Neuronal stem cell (in vitro differentiated cells): ENCODE measurements around the gene NLN.

ENCODE experiments used
- DNase-seq: peaks from one replicate; pipeline ENCODE4 v3.0.0-alpha.2; 2013; ENCODE audit warnings: low spot score
- H2AFZ ChIP-seq: one replicate; pipeline ENCODE4 v1.6.1; 2013; ENCODE audit warnings: mild to moderate bottlenecking, low read length, inconsistent platforms
- H2AK5ac ChIP-seq: 2 replicates; pipeline ENCODE4 v1.6.1; 2013; ENCODE audit warnings: low read depth, mild to moderate bottlenecking, inconsistent platforms, low read length, moderate library complexity, mixed read lengths
- H2BK120ac ChIP-seq: 2 replicates; pipeline ENCODE4 v1.6.1; 2013; ENCODE audit warnings: low read depth, mild to moderate bottlenecking, inconsistent platforms, low read length, moderate library complexity, mixed read lengths
- H2BK12ac ChIP-seq: one replicate; pipeline ENCODE4 v1.6.1; 2013; ENCODE audit warnings: low read length, inconsistent platforms
- H2BK15ac ChIP-seq: 2 replicates; pipeline ENCODE4 v1.6.1; 2013; ENCODE audit warnings: mild to moderate bottlenecking, low read length, inconsistent platforms, mixed read lengths
- H2BK5ac ChIP-seq: one replicate; pipeline ENCODE4 v1.6.1; 2013; ENCODE audit warnings: inconsistent platforms, mild to moderate bottlenecking, low read length, moderate library complexity
- H3K14ac ChIP-seq: one replicate; pipeline ENCODE4 v1.6.1; 2013; ENCODE audit warnings: low read length, inconsistent platforms
- H3K18ac ChIP-seq: 2 replicates; pipeline ENCODE4 v1.6.1; 2013; ENCODE audit warnings: low read length, inconsistent platforms
- H3K23ac ChIP-seq: 2 replicates; pipeline ENCODE4 v1.6.1; 2013; ENCODE audit warnings: low read depth, mild to moderate bottlenecking, mixed read lengths, low read length, inconsistent platforms; ENCODE audit not compliant: poor library complexity
- H3K27ac ChIP-seq: replicated peaks from 3 replicates; pipeline ENCODE4 v1.5.1; 2013; ENCODE audit warnings: low read length, inconsistent platforms
- H3K27me3 ChIP-seq, 3 experiments: 2 replicates each; pipeline ENCODE4 v1.6.1; 2013; ENCODE audit warnings: low read length in 3 of 3, mild to moderate bottlenecking in 2 of 3, inconsistent platforms in 1 of 3, low read depth in 1 of 3, mixed read lengths in 1 of 3, moderate library complexity in 1 of 3; ENCODE audit not compliant: control insufficient read depth in 3 of 3, insufficient read depth in 3 of 3
- H3K36me3 ChIP-seq, 2 donors: replicated peaks in 1 of 2; 2 replicates each; pipeline ENCODE4 v1.6.1; 2013; ENCODE audit warnings: low read length in 2 of 2; ENCODE audit not compliant: control insufficient read depth in 2 of 2, insufficient read depth in 2 of 2
- H3K4ac ChIP-seq: 2 replicates; pipeline ENCODE4 v1.6.1; 2013; ENCODE audit warnings: inconsistent platforms, mild to moderate bottlenecking, low read length, moderate library complexity
- H3K4me1 ChIP-seq, 2 donors: 1 replicate in 1 of 2; 2 replicates in 1 of 2; pipeline ENCODE4 v1.6.1; 2013; ENCODE audit warnings: low read length in 2 of 2, low read depth in 1 of 2; ENCODE audit not compliant: control insufficient read depth in 2 of 2, insufficient read depth in 1 of 2
- H3K4me2 ChIP-seq: one replicate; pipeline ENCODE4 v1.6.1; 2013; ENCODE audit warnings: mild to moderate bottlenecking, low read length, inconsistent platforms; ENCODE audit not compliant: insufficient read depth, poor library complexity, severe bottlenecking
- H3K4me3 ChIP-seq, 2 donors: 2 replicates each; pipeline ENCODE4 v1.5.1; 2013; ENCODE audit warnings: low read length in 2 of 2, mild to moderate bottlenecking in 2 of 2, inconsistent platforms in 1 of 2, moderate library complexity in 1 of 2
- H3K79me1 ChIP-seq: one replicate; pipeline ENCODE4 v1.6.1; 2013; ENCODE audit warnings: low read depth, mild to moderate bottlenecking, inconsistent platforms, low read length, moderate library complexity
- H3K9ac ChIP-seq: one replicate; pipeline ENCODE4 v1.6.1; 2013; ENCODE audit warnings: mild to moderate bottlenecking, low read depth, low read length, inconsistent platforms; ENCODE audit not compliant: poor library complexity
- H3K9me3 ChIP-seq, 2 donors: replicated peaks in 1 of 2; 2 replicates each; pipeline versions ENCODE3 to v1.6.1; 2013; ENCODE audit warnings: low read length in 2 of 2, mild to moderate bottlenecking in 2 of 2, inconsistent platforms in 1 of 2, low read depth in 1 of 2, mixed read lengths in 1 of 2, moderate library complexity in 1 of 2; ENCODE audit not compliant: control insufficient read depth in 2 of 2, insufficient read depth in 1 of 2
- H4K8ac ChIP-seq: one replicate; pipeline ENCODE4 v1.6.1; 2013; ENCODE audit warnings: low read depth, mild to moderate bottlenecking, inconsistent platforms, low read length, moderate library complexity
- H4K91ac ChIP-seq: one replicate; pipeline ENCODE4 v1.6.1; 2013; ENCODE audit warnings: low read length, low read depth, mild to moderate bottlenecking, inconsistent platforms; ENCODE audit not compliant: poor library complexity
- WGBS, 2 donors: extraction: QIAGEN DNeasy Blood & Tissue Kit; methylation state at CpG; one replicate each; pipeline ENCODE4 v1.1.7; 2013; ENCODE audit warnings: missing lambda C conversion rate in 2 of 2, mixed read lengths in 1 of 2; ENCODE audit not compliant: insufficient read length in 2 of 2, insufficient replicate concordance in 1 of 2; ENCODE audit errors: extremely low coverage in 2 of 2; 5-methylcytosine and 5-hydroxymethylcytosine counted together

Gene NLN

DNA sequence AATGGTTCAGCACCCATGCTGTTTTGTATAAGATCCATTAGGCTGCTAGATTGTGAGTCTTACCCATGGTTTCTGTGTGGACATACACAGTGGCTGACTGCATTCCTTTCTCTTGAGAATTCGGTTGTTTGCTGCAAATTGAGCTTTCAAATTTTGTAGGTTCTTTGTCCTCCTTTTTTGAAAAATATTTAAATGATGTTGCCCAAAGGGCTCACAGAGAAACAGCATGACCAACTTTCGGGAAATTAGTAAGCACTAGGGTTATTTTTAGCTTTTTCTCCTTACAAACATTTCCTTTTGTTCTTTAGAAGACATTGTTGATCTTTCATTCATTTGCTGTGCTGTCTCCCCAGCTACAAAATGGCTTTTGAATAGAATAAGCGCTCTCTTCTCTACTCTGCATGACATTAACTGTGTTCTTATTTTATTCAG, 79.4 kb downstream of the NLN start:
- Histone ChIP-seq H2BK12ac (no peak overlapping the region), H3K4me3 (no peak overlapping the region), H3K9ac (no peak overlapping the region), H3K27me3 (no peaks in the 10 kb centered on the region), H3K9me3 (peaks cover 18 to 28% of the 10 kb centered on the region in 2 donors), H2BK15ac (no peak overlapping the region), H2BK5ac (no peak overlapping the region), H3K18ac (no peak overlapping the region), H3K79me1 (peaks cover 4% of the 10 kb centered on the region), H4K91ac (no peak overlapping the region), H3K27ac (peak overlapping the region; percentile 75), H3K36me3 (peaks cover 12 to 42% of the 10 kb centered on the region in 2 donors), H2AK5ac (no peak overlapping the region), H3K23ac (no peak overlapping the region), H4K8ac (no peak overlapping the region), H3K14ac (no peak overlapping the region), H3K4me1 (peaks cover 6 to 9% of the 10 kb centered on the region in 2 donors), H3K4ac (no peak overlapping the region), H2AFZ (peak overlapping the region; percentile 38), H3K4me2 (no peak overlapping the region), H2BK120ac (no peak overlapping the region)
- no CpG with 5 or more reads among the region's 3 CpGs for WGBS, 2 donors
- DNase-seq: peak; percentile 11

DNA sequence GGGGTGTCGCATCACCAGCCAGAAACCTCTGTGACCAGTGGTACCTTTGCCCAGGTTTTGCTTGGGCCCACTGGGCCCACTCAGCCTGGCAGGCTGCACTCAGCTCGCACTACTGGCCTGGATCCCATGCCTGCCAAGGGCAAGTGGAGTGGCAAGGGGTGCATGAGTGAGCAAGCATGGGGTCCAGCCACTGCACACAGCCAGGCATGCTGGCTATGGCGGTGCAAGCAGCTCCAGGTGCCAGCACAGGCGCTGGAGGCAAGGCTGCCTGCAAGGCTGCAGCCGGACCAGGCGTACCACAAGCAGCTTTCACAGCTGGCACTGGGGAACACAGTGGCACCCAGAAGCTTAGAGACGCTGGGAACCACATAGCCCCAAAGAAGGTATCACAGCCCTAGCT, 80.1 kb downstream of the NLN start:
- H3K9me3 ChIP-seq: peaks cover 18 to 28% of the 10 kb centered on the region in 2 donors
- no peak for DNase-seq
- H2BK120ac ChIP-seq: peak overlapping the region; percentile 94
- H3K27me3 ChIP-seq: no peaks in the 10 kb centered on the region
- peaks cover 6 to 9% of the 10 kb centered on the region in 2 donors for H3K4me1 ChIP-seq
- peak overlapping the region; percentile 63 for H3K14ac ChIP-seq
- peak overlapping the region; percentile 67 for H3K23ac ChIP-seq
- WGBS, 2 donors: no CpG with 5 or more reads among the region's 7 CpGs
- peak overlapping the region; percentile 85 for H3K4ac ChIP-seq
- no peak overlapping the region for H3K9ac ChIP-seq
- peak overlapping the region; percentile 96 for H2AK5ac ChIP-seq
- H3K18ac ChIP-seq: peak overlapping the region; percentile 92
- peak overlapping the region; percentile 75 for H4K91ac ChIP-seq
- peak overlapping the region; percentile 86 for H2BK15ac ChIP-seq
- no peak overlapping the region for H3K4me2 ChIP-seq
- H3K79me1 ChIP-seq: peaks cover 4% of the 10 kb centered on the region
- H2BK5ac ChIP-seq: peak overlapping the region; percentile 39
- H2AFZ ChIP-seq: no peak overlapping the region
- H3K36me3 ChIP-seq: peaks cover 12 to 41% of the 10 kb centered on the region in 2 donors
- H3K27ac ChIP-seq: peak overlapping the region; percentile 50
- H4K8ac ChIP-seq: peak overlapping the region; percentile 87
- peak overlapping the region in 1 of 2 donors; percentile 2 for H3K4me3 ChIP-seq
- H2BK12ac ChIP-seq: peak overlapping the region; percentile 99

DNA sequence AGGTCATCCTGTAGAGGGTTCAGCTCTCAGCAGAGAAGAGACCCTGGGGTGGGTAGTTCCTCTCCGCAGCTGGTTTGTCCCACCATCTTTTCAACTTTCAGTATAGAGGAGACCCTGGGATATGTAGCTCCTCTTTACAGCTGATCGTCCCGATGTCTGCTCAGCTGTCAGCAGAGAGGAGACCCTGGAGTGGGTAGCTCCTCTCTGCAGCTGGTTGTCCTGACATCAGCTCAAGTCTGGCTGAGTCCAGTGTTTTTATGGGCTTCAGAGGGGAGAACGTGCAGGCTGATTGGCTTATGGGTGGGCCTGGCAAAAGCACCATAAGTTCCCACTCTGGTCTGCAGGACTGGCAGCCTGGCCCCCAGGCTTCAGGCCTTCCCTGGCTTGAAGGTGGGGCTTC, 80.8 kb downstream of the NLN start:
- peaks cover 12 to 38% of the 10 kb centered on the region in 2 donors for H3K36me3 ChIP-seq
- no peak overlapping the region for H2BK5ac ChIP-seq
- H4K8ac ChIP-seq: no peak overlapping the region
- no peak overlapping the region for H2BK120ac ChIP-seq
- H2BK12ac ChIP-seq: no peak overlapping the region
- no peak overlapping the region for H3K23ac ChIP-seq
- no peak overlapping the region for H3K4me3 ChIP-seq
- H3K27ac ChIP-seq: no peak overlapping the region
- no peak overlapping the region for H3K4ac ChIP-seq
- no peak overlapping the region for H3K9ac ChIP-seq
- no peak overlapping the region for H3K14ac ChIP-seq
- no peak overlapping the region for H2AK5ac ChIP-seq
- H3K9me3 ChIP-seq: peaks cover 18 to 28% of the 10 kb centered on the region in 2 donors
- no peak for DNase-seq
- no peak overlapping the region for H2BK15ac ChIP-seq
- H3K27me3 ChIP-seq: no peaks in the 10 kb centered on the region
- no CpG with 5 or more reads among the region's 4 CpGs for WGBS, 2 donors
- H3K4me2 ChIP-seq: no peak overlapping the region
- H2AFZ ChIP-seq: no peak overlapping the region
- no peak overlapping the region for H4K91ac ChIP-seq
- H3K18ac ChIP-seq: no peak overlapping the region
- H3K4me1 ChIP-seq: peaks cover 6 to 9% of the 10 kb centered on the region in 2 donors
- peaks cover 4% of the 10 kb centered on the region for H3K79me1 ChIP-seq

DNA sequence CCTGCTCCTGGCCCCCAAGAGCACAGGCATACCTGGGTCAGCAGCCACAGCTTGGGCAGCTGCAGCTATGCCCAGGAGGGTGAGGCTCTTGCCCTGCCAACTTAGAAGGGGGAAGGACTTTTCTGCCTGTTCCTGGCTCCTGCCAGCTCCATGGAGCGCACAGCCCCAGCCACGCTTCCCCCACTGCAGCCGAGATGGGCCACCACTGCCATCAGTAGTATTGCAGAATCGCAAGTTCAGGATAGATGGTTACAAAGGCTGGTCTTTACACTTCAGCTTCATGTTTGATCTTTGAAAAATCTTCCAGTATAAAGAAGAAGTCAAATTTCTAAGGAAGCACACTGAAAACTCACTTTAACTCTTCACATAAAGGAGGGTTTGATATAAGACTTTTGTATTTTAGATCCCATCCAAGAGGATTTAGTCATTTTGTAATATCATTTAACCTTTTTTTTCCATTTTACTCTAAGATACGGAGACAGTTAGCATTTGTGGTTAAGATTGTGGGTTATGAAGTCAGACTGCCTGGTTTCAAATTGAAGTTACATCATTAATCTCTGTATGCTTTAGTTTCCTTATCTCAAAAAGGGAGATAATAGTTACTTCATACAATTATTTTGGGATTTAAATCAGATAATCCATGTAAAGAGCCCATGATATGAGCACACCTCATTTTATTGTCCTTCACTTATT, 81.8 kb downstream of the NLN start:
- Histone ChIP-seq H2AFZ (no peak overlapping the region), H3K14ac (no peak overlapping the region), H3K9ac (no peak overlapping the region), H2BK120ac (no peak overlapping the region), H2AK5ac (peak overlapping the region; percentile 59), H3K79me1 (peaks cover 4% of the 10 kb centered on the region), H3K4me2 (no peak overlapping the region), H3K4me1 (peaks cover 8 to 9% of the 10 kb centered on the region in 2 donors), H4K91ac (no peak overlapping the region), H3K27ac (no peak overlapping the region), H2BK12ac (peak overlapping the region; percentile 43), H3K4ac (no peak overlapping the region), H3K23ac (peak overlapping the region; percentile 39), H3K9me3 (peaks cover 18 to 28% of the 10 kb centered on the region in 2 donors), H3K27me3 (no peaks in the 10 kb centered on the region), H3K36me3 (peaks cover 12 to 39% of the 10 kb centered on the region in 2 donors), H3K18ac (peak overlapping the region; percentile 34), H2BK15ac (no peak overlapping the region), H3K4me3 (no peak overlapping the region), H2BK5ac (no peak overlapping the region), H4K8ac (no peak overlapping the region)
- no peak for DNase-seq
- no CpG with 5 or more reads among the region's 5 CpGs for WGBS, 2 donors
